GM19023 (cell line): Measurements from ENCODE around the gene CD101.

ENCODE experiments used
- ATAC-seq: cut with Tn5 transposase; IDR thresholded peaks from one replicate; pipeline ENCODE4 v1.9.1; 2021; ENCODE audit warnings: mild to moderate bottlenecking, moderate library complexity; ENCODE audit not compliant: unreplicated experiment

Gene CD101

DNA sequence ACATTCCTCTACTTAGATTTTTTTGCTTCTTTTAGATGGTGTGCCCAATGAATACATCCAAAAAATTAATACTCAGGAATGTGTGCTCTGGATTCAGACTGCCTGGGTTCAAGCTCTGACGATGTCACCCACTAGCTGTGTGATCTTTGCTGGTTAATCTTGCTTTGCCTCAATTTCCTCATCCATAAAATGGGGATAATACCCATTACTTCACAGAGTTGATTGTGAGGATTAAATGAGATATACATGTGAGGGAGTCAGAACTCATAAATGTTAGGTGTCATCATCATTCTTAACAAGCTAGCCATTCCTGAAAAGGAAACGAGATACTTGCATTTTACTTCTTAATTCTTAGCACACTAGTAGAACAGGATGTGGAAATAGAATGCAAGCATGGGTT lies 45.7 kb downstream of the CD101 start:
- no peak for ATAC-seq

GRCh38 chr1:117049857-117050256 lies 48.3 kb downstream of the CD101 start:
- no peak for ATAC-seq

DNA sequence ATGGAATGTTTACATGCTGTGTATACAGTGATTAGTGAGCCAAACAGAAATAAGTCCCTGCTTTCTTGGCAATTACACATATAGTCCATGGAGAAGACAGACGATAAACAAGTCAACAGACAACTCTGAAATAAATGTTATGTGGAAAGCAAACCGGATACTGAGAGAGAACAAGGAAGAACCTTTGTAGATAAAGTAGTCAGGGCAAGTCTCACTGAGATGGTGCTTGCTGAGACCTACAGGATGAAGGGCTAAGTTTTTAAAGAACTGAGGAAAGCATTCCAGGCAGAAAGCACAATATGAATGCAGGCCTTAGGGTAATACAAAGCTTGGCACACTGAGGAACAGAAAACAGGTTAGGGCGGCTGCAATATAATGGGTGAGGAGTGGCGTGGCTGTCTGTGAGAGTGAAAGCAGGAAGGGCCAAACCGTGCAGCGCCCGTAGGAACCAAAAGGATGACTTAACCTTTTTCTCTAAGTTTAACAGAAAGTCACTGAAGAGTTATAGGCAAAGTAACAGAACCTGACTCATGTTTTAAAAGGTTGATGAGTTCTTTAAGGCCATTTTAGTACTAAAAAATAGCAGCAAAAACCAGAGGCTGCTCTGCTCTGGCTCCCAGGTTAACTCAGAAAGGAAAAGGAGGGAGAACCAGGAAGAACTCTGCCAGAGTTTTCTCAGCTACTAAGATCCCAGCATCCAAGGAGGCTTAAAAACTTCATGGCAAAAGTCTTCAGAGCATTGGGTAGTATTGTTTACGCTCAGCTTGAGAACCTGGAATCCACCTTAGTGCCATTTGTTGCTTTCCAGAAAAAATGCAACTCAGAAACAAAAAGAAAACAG lies 49.9 kb downstream of the CD101 start:
- peak; percentile 79 for ATAC-seq

GRCh38 chr1:117054068-117054467 lies 52.5 kb downstream of the CD101 start:
- no peak for ATAC-seq

- no peak for ATAC-seq
Observed at GRCh38 chr1:117058810-117059209, 57.2 kb downstream of the CD101 start.

DNA sequence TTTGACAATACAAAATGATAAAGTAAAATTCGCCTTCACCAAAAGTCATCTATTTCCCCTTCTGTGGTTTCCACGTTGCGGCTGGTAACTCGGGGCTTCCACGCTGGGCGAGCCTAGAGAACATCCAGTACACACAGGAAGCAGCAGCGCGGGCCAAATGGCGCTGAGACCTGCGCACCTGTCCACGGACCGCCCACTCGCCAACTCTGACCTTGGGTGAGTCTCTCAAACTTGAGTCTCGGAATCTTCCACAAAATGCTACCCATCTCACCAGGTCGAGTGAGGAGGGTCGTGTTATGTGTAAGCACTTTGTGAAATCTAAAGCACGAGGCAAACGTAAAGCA lies 57.7 kb downstream of the CD101 start:
- peak; percentile 29 for ATAC-seq

DNA sequence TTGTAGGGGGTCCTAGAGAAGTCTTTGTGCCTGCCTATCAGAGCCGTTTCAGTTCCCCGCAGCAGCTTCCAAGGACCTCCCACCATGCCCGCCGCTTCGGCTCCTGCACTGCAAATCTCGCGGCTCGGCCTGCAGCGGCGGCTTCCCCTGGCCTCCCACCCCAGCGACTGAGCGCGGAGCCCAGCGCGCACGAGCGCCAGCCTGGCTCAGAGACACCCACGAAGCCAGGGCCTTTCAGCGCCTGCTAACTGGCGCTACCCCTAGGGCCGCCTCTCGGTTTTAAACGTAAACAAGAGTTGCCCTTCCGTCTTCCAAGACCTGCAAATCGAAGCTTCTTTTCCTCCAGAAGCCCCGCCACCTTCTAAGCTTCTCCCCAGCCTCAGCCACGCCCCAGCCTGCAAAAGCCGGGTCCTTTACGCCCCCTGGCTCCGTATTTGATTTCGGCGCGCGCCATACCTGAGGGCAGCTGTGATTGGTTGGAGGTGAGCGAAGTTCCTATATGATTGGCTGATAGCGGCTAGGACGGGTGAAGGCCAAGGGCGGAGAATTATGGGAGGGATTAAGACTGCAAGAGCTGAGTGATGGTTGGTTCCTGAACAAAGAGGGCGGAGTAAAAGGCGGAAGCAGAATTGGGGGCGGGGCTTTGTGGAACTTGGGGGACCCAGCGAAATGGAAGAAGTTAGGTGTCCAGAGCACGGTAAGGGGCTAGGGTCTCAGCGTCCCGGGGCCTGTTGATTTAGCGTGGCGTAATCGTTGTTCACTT lies 58.3 kb downstream of the CD101 start, which contains the start of gene TTF2:
TSS of gene TTF2 (plus strand) at position 649 of the 763 bp plus-strand sequence. CDS start at position 670, 21 bp downstream.
- peak; percentile 94 for ATAC-seq

GRCh38 chr1:117060441-117061317 lies 59.1 kb downstream of the CD101 start:
- ATAC-seq, result peak; percentile 17

GRCh38 chr1:117061986-117062415 lies 60.4 kb downstream of the CD101 start:
- no peak for ATAC-seq

GRCh38 chr1:117066367-117066766 lies 64.8 kb downstream of the CD101 start:
- ATAC-seq, result no peak

- no peak for ATAC-seq
Observed at GRCh38 chr1:117067533-117068370, 66.2 kb downstream of the CD101 start.

- ATAC-seq, result no peak
Observed at GRCh38 chr1:117068580-117068979, 67.0 kb downstream of the CD101 start.

GRCh38 chr1:117069220-117069844 lies 67.8 kb downstream of the CD101 start:
- ATAC-seq, result no peak

DNA sequence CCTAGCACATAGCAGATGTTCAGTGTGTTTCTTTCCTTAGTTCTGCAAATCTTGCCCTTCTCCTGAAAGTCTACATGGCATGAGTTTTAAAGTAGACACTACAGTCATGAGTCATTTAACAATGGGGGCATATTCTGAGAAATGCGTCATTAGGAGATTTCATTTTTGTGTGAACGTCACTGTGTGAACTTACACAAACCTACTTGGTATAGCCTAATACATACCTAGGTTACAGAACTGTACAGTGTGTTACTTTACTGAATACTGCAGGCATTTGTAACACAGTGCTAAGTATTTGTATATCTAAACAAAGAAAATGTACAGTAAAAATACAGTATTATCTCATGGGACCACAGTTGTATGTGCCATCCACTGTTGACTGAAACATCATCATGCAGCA lies 68.6 kb downstream of the CD101 start:
- no peak for ATAC-seq

GRCh38 chr1:117076648-117077047 lies 75.1 kb downstream of the CD101 start:
- no peak for ATAC-seq

GRCh38 chr1:117077267-117077666 lies 75.7 kb downstream of the CD101 start:
- ATAC-seq, result no peak

DNA sequence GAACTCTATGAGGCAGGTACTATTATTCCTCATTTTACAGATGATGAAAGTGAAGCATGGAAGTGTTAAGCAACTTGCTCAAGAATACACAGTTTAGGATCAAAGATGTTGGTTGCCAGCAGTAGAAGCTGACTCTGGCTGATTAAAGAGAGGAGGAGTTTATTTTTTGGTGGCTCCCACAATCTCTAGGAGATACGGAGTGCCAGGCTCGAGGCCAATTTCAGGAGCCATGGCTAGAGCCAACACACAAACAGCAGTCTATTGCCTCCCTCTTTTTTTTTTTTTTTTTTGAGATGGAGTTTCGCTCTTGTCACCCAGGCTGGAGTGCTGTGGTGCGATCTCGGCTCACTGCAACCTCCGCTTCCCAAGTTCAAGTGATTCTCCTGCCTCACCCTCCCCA lies 78.2 kb downstream of the CD101 start:
- ATAC-seq, result no peak

DNA sequence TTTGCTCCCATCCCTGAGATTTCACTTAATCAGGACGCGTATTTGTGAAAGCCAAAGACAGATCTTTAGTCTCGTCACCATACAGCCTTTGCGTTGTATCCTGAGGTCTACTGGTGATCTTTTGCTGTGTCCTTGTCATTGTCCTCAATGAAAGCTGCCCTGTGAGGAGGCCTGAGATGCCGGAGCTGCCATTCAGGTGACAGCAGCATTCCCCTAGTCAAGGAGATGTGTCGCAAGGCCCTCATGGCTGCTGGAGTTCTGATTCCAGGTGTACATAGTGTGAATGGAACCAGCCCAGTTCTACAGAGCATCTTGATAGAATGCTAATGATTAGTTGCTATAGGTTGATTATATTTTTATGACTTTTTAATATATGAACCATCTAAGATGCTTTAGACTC lies 82.7 kb downstream of the CD101 start:
- ATAC-seq, result no peak
